GM18909 (cell line): Measurements from ENCODE around the gene TSC2.
"Not testable (repeated sequence)": the region's sequence is repeated elsewhere in the genome, so short reads cannot be mapped to it uniquely, and the experiment has no call there.

Source experiments
- ATAC-seq: cut with Tn5 transposase; IDR thresholded peaks from one replicate; pipeline ENCODE4 v1.9.1; 2021; ENCODE audit warnings: mild to moderate bottlenecking; ENCODE audit not compliant: unreplicated experiment, poor library complexity

Gene TSC2

GRCh38 chr16:2129251-2129650 lies 81.5 kb downstream of the TSC2 start:
- ATAC-seq = not testable (repeated sequence)

GRCh38 chr16:2129890-2130447 lies 82.2 kb downstream of the TSC2 start:
- not testable (repeated sequence) for ATAC-seq

GRCh38 chr16:2133797-2134196 lies 86.0 kb downstream of the TSC2 start:
- not testable (repeated sequence) for ATAC-seq

- ATAC-seq = not testable (repeated sequence)
These were observed 87.3 kb downstream of the TSC2 start for GRCh38 chr16:2135071-2135470.

GRCh38 chr16:2135770-2136490 lies 88.1 kb downstream of the TSC2 start, which contains the start of gene PKD1:
PKD1 (minus strand) TSS chr16:2135898; CDS start chr16:2135689, 209 bp downstream.
- not testable (repeated sequence) for ATAC-seq
